IMR-90 (cell line): Measurements from ENCODE around the gene NPR2.

Experiments used
- POLR2A ChIP-seq: IDR thresholded peaks from 2 replicates; pipeline ENCODE4 v1.6.1; 2012; ENCODE audit warnings: mild to moderate bottlenecking, low read depth, low read length
- TF ChIP-seq, protein P1 (sequence below): fragments of 150-350 bp; IDR thresholded peaks from 2 replicates; pipeline ENCODE4 v1.6.1; 2017; ENCODE audit warnings: mild to moderate bottlenecking, antibody characterized with exemption, low read length, low read depth

DNA sequence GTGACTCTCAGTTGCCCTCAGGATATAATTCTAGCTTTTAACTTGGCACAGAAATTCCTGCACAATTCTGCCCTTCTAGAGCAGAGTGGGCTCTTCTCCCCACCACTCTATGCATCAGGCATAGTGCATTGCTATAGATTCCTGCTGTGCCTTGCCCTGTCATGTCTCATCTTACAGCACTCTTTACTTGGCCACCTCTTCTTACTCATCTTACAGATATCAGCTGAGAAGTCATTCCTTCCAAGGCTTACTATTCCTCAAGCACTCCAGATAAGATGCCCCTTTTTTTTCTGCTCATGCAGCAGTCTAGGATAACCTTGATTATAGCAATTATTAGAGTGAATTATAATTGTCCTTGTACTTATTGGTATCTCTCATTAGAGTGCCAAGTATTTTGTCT lies 31.5 kb downstream of the NPR2 start:
- TF ChIP-seq POLR2A, result no peak
- TF ChIP-seq, protein P1, sequence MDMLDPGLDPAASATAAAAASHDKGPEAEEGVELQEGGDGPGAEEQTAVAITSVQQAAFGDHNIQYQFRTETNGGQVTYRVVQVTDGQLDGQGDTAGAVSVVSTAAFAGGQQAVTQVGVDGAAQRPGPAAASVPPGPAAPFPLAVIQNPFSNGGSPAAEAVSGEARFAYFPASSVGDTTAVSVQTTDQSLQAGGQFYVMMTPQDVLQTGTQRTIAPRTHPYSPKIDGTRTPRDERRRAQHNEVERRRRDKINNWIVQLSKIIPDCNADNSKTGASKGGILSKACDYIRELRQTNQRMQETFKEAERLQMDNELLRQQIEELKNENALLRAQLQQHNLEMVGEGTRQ, result no peak
